ENCODE measurements around the gene A4GALT.

The A4GALT gene

GRCh38 chr22:42700355-42700754, 20.3 kb downstream of the A4GALT start:
- DNase-seq: no peak

DNA sequence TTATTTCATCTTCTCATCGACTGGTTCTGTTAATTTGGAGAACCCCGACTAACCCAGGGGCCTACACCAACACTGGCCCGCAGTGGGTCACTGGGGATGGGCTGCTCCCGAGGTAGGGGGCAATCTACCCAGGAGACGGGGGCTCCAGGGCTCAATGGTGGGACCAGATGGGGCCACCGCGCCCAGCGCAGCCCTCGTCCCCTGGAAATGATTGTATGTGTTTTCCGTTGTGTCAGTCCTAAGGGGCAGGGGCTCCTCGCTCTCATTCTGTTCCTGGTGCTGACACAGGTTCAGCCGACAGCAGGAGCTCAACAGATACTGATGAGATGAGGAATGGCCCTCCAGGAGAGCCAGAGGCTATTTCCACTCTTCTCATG, 20.7 kb downstream of the A4GALT start:
- no peak for DNase-seq

DNA sequence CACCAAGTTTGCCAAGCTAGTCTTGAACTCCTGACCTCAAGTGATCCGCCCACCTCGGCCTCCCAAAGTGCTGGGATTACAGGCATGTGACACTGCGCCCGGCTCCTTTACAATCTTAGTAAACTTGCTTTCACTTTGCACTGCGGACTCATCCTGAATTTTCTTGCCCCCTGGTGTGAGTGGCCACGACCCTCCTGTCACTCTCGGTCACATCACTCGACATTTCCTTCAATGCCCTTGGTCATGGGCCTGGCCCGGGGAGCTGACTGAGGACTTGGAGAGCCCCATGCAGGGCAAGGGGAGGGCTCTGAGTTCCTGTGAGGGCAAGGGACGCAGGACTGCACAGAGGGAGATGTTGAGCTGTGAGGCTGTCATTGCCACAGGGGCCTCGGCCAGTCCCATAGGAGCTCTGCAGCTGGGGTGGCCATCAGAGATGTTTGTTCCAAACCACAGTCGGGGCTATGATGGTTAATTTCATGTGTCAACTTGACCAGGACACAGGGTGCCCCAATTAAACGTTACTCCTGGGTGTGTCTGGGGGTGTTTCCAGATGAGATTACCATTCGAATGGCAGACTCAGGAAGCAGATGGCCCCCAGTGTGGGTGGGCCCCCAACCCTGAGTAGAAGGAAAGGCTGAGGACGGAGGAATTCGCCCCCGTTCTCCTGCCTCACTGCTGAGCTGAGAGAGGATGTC, 21.2 kb downstream of the A4GALT start:
- no peak for DNase-seq

GRCh38 chr22:42697542-42698013, 23.1 kb downstream of the A4GALT start:
- no peak for DNase-seq

- DNase-seq: no peak
Measured at GRCh38 chr22:42696331-42696967, 24.2 kb downstream of the A4GALT start.

GRCh38 chr22:42695294-42695693, 25.4 kb downstream of the A4GALT start:
- no peak for DNase-seq

DNA sequence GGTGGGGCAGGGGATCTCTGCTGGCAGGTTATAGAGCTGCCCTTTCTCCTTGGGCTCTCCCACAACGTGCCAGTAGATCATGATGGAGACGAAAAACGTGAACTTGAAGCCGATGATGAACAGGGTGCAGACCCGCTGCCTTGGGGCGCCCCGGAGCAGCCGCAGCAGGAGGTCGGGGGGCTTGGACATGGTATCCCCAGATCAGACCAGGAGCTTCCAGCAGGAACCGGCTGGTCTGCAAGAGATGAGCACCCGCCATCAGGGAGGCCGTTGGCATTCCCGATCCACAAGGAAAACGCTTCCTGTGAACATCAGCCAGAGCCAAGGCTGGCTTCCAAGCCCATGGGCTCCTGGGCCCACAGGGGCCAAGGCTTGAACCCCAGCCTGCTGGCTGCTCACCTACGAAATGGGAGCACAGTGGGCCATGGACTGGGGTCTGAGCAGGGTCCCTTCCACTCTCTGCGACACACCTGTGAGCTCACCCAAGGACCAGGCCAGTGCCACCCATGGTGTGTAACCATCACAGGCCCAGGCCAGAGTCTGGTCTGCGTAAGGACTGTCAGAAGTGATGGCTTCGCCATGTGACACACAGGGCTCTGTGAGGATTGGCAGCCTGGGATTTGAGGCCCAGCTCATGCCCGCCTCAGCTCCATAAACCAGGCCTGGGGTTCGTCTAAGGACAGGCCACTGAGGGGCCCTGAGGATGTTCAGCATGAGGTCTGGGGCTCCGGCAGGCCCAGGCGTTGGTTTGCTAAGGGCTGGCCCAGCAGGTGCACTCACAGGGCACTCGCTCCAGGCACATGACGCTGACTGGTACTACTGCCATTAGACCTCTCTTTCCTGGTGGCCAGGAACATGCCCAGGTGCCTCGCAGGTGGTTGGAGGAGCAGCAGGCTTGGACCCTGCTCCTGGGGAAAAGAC, 26.6 kb downstream of the A4GALT start:
- no peak for DNase-seq

DNA sequence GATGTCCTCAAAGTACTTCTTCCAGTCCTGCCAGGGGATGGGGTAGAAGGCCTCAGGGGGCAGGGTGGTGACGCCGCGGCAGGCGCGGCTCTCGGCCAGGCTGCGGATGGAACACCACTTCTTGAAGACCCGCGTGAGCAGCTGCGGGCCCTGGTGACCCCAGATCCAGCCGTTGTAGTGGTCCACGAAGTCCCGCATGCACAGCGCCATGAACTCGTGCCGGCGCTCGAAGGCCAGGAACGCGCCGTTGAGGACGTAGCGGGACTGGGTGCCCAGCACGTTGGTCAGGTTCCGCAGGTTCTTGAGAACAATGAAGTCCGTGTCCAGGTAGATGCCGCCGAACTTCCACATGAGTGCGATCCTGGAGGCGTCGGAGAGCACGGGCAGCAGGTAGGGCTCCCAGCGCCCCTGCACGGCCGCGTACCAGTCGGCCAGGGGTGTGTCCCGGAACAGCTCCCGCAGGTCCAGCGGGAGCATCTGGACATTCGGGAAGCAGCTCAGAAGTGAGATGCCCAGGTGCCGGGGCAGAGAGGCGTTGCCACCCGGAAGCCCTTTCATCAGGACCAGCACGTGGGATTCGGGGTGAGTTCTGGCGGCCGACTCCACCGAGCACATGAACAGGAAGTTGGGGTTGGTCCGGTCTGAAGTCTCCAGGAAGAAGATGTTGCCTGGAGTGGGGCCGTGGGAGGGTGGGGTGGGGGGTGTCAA, 27.5 kb downstream of the A4GALT start:
- DNase-seq: no peak

- DNase-seq: no peak
Measured at GRCh38 chr22:42692239-42693054, 28.2 kb downstream of the A4GALT start.

GRCh38 chr22:42691440-42691839, 29.2 kb downstream of the A4GALT start:
- DNase-seq: no peak

GRCh38 chr22:42688241-42689211, 32.1 kb downstream of the A4GALT start:
- DNase-seq: peak; percentile 34

DNA sequence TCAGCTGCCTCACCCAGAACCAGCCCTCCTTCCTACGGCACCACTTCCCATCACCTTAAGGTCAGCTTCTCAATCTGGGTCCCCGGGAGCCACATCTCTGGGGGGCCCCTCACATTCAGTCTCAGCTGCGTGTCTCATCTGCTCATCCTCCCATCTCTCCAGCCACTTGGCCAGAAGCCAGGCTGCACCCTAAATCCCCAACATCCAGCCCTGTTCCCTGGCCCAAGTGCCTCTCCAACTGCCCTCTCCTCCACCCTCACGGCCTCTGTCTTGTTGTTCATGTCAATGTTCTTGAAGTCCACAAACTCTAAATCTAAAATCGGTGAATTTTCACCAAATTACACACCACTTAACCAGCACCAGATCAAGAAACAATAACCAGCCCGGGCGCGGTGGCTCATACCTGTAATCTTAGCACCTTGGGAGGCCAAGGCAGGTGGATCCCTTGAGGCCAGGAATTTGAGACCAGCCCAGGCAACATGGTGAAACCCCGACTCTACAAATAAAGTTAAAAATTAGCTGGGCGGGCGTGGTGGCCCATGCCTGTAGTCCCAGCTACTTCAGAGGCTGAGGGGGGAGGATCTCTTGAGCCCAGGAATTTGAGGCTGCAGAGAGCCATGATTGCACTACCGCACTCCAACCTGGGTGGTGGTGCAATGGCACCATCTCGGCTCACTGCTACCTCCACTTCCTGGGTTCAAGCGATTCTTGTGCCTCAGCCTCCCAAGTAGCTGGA, 33.7 kb downstream of the A4GALT start:
- DNase-seq: no peak

DNA sequence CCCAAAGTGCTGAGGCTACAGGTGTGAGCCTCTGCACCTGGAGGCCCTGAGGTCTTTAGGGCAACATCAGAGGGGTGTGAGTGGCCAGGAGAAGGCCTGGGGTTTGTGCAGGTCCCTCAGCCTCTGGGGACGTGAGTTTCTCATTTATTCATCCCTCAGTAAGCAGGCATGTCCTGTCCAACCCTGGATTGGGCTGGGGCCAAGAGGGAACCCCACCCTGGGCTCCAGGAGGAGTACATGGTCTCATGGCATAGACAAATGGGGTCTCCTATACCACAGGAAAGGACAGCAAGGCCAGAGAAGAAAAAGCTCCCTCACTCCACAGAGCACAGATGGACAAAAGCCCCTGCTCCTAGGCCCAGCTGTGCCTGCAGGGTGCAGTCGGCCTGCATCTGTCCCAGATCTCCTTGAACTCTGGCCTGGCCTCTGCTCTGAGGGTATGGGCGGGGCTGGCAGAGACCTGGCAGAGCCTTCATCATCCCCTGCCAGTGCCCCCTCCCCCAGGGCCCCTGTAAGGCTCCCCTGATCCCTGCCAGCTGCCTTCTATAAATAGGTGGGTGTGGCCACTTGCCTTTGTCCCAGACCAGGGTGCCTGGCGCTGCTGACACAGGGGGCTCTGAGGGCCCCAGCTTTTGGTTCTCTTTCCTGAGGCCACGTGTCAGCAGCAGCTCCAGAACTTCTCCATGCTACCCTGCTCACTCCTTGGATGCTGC, 34.6 kb downstream of the A4GALT start:
- DNase-seq: no peak

DNA sequence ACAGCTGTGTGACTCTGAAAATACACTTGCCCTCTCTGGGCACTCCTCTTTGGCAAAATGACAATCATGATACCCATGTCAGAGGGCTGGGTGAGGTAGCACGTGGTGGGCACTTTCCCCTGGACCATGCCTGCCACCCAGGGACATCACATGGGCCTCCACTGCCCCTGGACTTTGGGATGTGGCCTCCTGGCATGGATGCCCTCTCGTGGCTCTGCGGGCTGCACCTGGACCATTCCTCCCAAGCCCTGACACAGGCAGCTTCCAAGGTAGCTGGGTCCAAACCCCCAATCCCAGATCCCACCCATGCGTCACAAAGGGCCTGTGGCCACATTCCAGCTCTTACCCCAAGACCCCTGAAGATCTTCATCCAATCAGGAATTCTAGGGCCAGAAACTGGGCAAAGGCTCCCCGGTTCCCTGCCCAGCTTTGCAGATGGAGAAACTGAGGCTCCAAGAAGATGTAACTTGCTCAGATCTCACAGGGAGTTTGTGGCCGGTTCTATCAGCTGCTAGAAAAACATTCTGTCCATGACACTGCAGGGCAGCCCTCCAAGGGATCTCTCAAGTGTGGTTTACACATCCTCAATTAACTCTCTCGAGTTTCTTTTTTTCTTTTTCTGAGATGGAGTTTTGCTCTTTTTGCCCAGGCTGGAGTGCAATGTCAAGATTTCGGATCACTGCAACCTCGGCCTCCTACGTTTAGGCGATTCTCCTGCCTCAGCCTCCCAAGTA, 36.0 kb downstream of the A4GALT start:
- DNase-seq: no peak

- DNase-seq: no peak
Measured at GRCh38 chr22:42683578-42684283, 36.9 kb downstream of the A4GALT start.

GRCh38 chr22:42682113-42682851, 38.4 kb downstream of the A4GALT start:
- no peak for DNase-seq

GRCh38 chr22:42680648-42681047, 40.0 kb downstream of the A4GALT start:
- DNase-seq: no peak

All from NCI-H1105 (cell line).